Naive B cell (primary cell): Measurements from ENCODE around the gene VWA1. TPM values are rescaled to one million over a fixed set of nuclear protein-coding genes. Genes with fewer than 3 reads are reported as not detected.
"Not testable (repeated sequence)": the region's sequence is repeated elsewhere in the genome, so short reads cannot be mapped to it uniquely, and the experiment has no call there.

ENCODE experiments used
- ATAC-seq, 2 donors: fragments of 150-1000 bp; cut with Tn5 transposase; 2 replicates each; pipeline ENCODE4 v1.10.0; 2021; ENCODE audit warnings: low read depth in 2 of 2, mild to moderate bottlenecking in 2 of 2, moderate library complexity in 2 of 2
- DNase-seq: peaks from one replicate; pipeline ENCODE4 v3.0.0; 2022
- H3K27ac Mint-ChIP-seq, 6 donors: one replicate each; pipeline ENCODE4 v1.8.0; 2020 to 2022; ENCODE audit warnings: mild to moderate bottlenecking in 6 of 6, mixed read lengths in 6 of 6, moderate library complexity in 5 of 6, inconsistent platforms in 2 of 6
- H3K27me3 Mint-ChIP-seq, 3 donors: one replicate each; pipeline ENCODE4 v1.8.0; 2021 to 2022; ENCODE audit warnings: mixed read lengths in 3 of 3, mild to moderate bottlenecking in 1 of 3
- H3K36me3 Mint-ChIP-seq, 2 donors: one replicate each; pipeline ENCODE4 v1.8.0; 2020 to 2022; ENCODE audit warnings: mixed read lengths in 2 of 2, inconsistent platforms in 1 of 2, mild to moderate bottlenecking in 1 of 2
- H3K4me1 Mint-ChIP-seq, 3 donors: one replicate each; pipeline ENCODE4 v1.8.0; 2020 to 2022; ENCODE audit warnings: mixed read lengths in 3 of 3, inconsistent platforms in 1 of 3, mild to moderate bottlenecking in 1 of 3, moderate library complexity in 1 of 3
- H3K4me3 Mint-ChIP-seq, 8 donors: one replicate each; pipeline ENCODE4 v1.8.0; 2020 to 2022; ENCODE audit warnings: mild to moderate bottlenecking in 8 of 8, mixed read lengths in 8 of 8, moderate library complexity in 8 of 8, inconsistent platforms in 2 of 8
- H3K9me3 Mint-ChIP-seq, 7 donors: one replicate each; pipeline ENCODE4 v1.8.0; 2020 to 2022; ENCODE audit warnings: mixed read lengths in 7 of 7, mild to moderate bottlenecking in 5 of 7, inconsistent platforms in 2 of 7, moderate library complexity in 1 of 7
- polyA plus RNA-seq, 6 donors: library from polyadenylated mRNA; unstranded; fragments of 300-500 nt; fragmentation: Illumina TruSeq; gene quantifications; one replicate each; pipeline ENCODE4 v1.2.3, GENCODE V29; 2021; ENCODE audit warnings: low read depth in 6 of 6

The VWA1 gene
- polyA plus RNA-seq, 6 donors from 2014 or later: 0.41 TPM; not detected in 5

DNA sequence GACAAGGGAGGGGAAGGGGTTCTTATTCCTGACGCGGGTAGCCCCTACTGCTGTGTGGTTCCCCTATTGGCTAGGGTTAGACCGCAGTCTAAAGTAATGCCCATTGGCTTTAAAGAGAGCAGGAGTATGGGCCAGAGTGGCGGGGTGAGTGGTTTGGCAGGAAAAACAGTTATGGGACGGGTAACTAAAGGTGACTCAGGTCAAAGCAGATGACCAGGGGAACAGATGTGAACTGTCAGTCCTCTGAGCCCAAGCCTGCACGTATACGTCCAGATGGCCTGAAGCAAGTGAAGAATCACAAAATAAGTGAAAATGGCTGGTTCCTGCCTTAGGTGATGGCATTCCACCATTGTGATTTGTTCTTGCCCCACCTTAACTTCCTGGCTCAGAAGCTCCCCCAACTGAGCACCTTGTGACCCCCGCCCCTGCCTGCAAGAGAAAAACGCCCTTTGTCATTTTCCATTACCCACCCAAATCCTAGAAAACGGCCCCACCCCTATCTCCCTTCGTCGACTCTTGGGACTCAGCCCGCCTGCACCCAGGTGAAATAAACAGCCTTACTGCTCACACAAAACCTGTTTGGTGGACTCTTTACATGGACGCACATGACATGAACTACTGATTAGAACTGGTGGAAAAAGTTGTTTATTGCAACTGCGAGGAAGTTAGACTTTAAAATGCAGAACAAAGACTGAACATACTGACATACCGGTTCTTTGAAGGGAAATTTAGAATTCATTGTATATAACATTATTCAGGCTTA, 35.3 kb downstream of the VWA1 start:
- peak overlapping the region; percentile 67 to 97 (median 93) for H3K27ac Mint-ChIP-seq
- DNase-seq: peak; percentile 32
- H3K9me3 Mint-ChIP-seq: no peaks in the 10 kb centered on the region
- H3K27me3 Mint-ChIP-seq: no peaks in the 10 kb centered on the region
- peak overlapping the region; percentile 82 to 97 (median 92) for H3K4me3 Mint-ChIP-seq
- no peaks in the 10 kb centered on the region for H3K36me3 Mint-ChIP-seq
- ATAC-seq: peak; percentile 20 to 25
- H3K4me1 Mint-ChIP-seq: peaks cover 12 to 35% (median 33%) of the 10 kb centered on the region in 3 donors

- peaks cover 12 to 38% (median 35%) of the 10 kb centered on the region in 3 donors for H3K4me1 Mint-ChIP-seq
- ATAC-seq (peak; percentile 94 to 95), DNase-seq (peak; percentile 88)
- H3K36me3 Mint-ChIP-seq: no peaks in the 10 kb centered on the region
- H3K27ac Mint-ChIP-seq: peak within 1 kb of the TSS; percentile 67 to 97 (median 93)
- H3K9me3 Mint-ChIP-seq: no peaks in the 10 kb centered on the region
- peak within 1 kb of the TSS; percentile 82 to 97 (median 92) for H3K4me3 Mint-ChIP-seq
- no peaks in the 10 kb centered on the region for H3K27me3 Mint-ChIP-seq
Measured at GRCh38 chr1:1471389-1472052, 36.0 kb downstream of the VWA1 start, which contains the start of gene ATAD3B. TSS of gene ATAD3B (plus strand) at chr1:1471765. CDS start at chr1:1471885, 120 bp downstream.

- Mint-ChIP-seq H3K27ac (peak overlapping the region in 5 of 6 donors; percentile 34 to 93 (median 90)), H3K4me1 (peaks cover 12 to 40% (median 38%) of the 10 kb centered on the region in 3 donors), H3K4me3 (peak overlapping the region; percentile 67 to 90 (median 80))
- H3K36me3 Mint-ChIP-seq, H3K27me3 Mint-ChIP-seq, H3K9me3 Mint-ChIP-seq: not testable (repeated sequence)
- ATAC-seq: peak; percentile 24 to 37
- peak; percentile 15 for DNase-seq
Measured at GRCh38 chr1:1472053-1472876, 36.8 kb downstream of the VWA1 start.

DNA sequence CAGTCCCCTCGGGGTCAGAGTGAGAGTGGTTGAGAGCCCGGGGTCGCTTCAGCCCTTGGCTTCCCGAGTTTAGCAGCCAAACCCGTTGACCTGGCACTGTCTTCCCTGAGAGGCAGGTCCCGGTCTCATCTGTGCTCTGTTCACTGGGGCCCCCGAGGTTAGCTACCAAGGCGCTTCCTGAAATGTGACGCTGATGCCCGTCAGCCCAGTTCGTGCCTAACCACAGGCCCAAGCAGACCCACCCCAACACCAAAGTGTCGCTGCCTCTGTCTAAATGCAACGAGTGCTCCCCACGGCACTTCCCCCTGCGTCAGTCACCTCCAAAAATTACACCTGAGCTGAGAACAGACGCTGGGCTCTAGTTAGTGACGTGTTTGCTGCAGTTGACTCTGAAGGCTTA, 40.5 kb downstream of the VWA1 start:
- H3K4me3 Mint-ChIP-seq, ATAC-seq, DNase-seq, H3K27me3 Mint-ChIP-seq, H3K9me3 Mint-ChIP-seq: not testable (repeated sequence)
- peaks cover 15 to 35% (median 29%) of the 10 kb centered on the region in 3 donors for H3K4me1 Mint-ChIP-seq
- H3K36me3 Mint-ChIP-seq: peaks cover 0 to 11% of the 10 kb centered on the region in 2 donors
- H3K27ac Mint-ChIP-seq: peak overlapping the region in 1 of 6 donors; percentile 30

DNA sequence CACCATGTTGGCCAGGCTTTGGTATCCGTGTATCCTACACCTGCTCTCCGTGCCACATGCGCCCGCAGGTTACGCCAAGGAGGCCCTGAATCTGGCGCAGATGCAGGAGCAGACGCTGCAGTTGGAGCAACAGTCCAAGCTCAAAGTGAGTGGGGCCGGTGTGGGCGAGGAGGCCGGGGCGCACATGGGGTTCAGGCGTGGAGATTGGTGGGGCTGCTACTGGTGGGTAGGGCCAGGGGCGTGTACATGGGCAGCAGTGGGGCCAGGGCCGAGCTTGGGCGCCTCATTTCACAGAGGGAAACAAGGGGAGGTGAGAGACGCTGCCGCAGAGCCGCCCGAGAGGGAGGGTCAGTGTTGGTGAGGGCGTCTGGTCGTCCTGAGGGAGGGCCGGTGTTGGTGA, 41.7 kb downstream of the VWA1 start:
- Mint-ChIP-seq H3K4me3 (no peak overlapping the region), H3K4me1 (peaks cover 12 to 32% (median 27%) of the 10 kb centered on the region in 3 donors)

GRCh38 chr1:1479547-1480487, 44.3 kb downstream of the VWA1 start:
- ATAC-seq: no peak
- Mint-ChIP-seq H3K36me3 (peaks cover 0 to 11% of the 10 kb centered on the region in 2 donors), H3K4me3 (peak overlapping the region in 1 of 8 donors; percentile 25)

More for the DNA sequence above, 41.7 kb downstream of the VWA1 start:
- Mint-ChIP-seq H3K27me3 (no peaks in the 10 kb centered on the region), H3K36me3 (peaks cover 0 to 11% of the 10 kb centered on the region in 2 donors), H3K27ac (no peak overlapping the region), H3K9me3 (no peaks in the 10 kb centered on the region)
- no peak for ATAC-seq
- no peak for DNase-seq

DNA sequence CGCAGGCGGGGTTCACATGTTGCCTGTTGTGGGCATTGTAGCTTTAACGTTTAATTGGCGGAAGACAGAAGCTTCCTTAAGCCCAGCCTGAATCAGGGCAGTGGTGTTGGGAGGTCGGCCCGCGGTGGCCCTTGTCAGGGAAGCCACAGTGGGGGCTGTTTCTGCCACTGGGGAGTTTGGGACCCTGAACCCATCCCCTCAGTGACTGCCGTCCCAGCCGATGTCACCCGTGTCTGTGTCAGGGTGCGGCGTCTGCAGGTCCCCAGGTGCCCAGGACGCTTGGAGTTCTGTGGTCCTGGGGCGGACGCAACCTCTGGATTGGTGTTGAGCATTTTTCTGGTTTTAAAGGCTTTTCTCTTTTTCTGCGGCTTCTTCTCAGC, 45.0 kb downstream of the VWA1 start:
- not testable (repeated sequence) for H3K27me3 Mint-ChIP-seq, DNase-seq, ATAC-seq, H3K4me3 Mint-ChIP-seq, H3K27ac Mint-ChIP-seq, H3K9me3 Mint-ChIP-seq
- H3K36me3 Mint-ChIP-seq: peaks cover 0 to 11% of the 10 kb centered on the region in 2 donors
- H3K4me1 Mint-ChIP-seq: peaks cover 9 to 16% (median 10%) of the 10 kb centered on the region in 3 donors

More at GRCh38 chr1:1479547-1480487, 44.3 kb downstream of the VWA1 start:
- Mint-ChIP-seq H3K27ac (peak overlapping the region in 3 of 6 donors; percentile 52 to 74 (median 65)), H3K4me1 (peaks cover 11 to 18% (median 12%) of the 10 kb centered on the region in 3 donors), H3K9me3 (no peaks in the 10 kb centered on the region), H3K27me3 (no peaks in the 10 kb centered on the region)
- no peak for DNase-seq

GRCh38 chr1:1481811-1482210, 46.3 kb downstream of the VWA1 start:
- H3K27me3 Mint-ChIP-seq, H3K4me3 Mint-ChIP-seq, H3K27ac Mint-ChIP-seq, DNase-seq, H3K4me1 Mint-ChIP-seq, H3K9me3 Mint-ChIP-seq, ATAC-seq: not testable (repeated sequence)
- H3K36me3 Mint-ChIP-seq: peaks cover 0 to 11% of the 10 kb centered on the region in 2 donors

DNA sequence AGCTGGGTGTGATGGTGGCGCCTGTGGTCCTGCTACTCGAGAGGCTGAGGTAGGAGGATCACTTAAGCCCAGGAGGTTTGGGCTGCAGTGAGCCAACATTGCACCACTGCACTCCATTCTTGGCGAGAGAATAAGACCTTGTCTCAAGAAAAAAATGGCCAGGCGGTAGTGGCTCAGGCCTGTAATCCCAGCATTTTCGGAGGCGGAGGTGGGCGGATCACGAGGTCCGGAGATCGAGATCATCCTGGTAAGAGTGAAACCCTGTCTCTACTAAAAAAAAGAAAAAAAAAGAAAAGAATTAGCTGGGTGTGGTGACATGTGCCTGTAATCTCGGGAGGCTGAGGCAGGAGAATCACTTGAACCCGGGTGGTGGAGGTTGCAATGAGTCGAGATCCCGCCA, 47.4 kb downstream of the VWA1 start:
- Mint-ChIP-seq H3K27me3 (no peaks in the 10 kb centered on the region), H3K27ac (no peak overlapping the region), H3K9me3 (no peaks in the 10 kb centered on the region), H3K4me1 (peaks cover 4 to 9% (median 9%) of the 10 kb centered on the region in 3 donors), H3K36me3 (peaks cover 0 to 11% of the 10 kb centered on the region in 2 donors), H3K4me3 (no peak overlapping the region)
- ATAC-seq (no peak), DNase-seq (no peak)

- no peaks in the 10 kb centered on the region for H3K9me3 Mint-ChIP-seq
- no peak overlapping the region for H3K4me3 Mint-ChIP-seq
- no peaks in the 10 kb centered on the region for H3K27me3 Mint-ChIP-seq
- no peak for DNase-seq
- H3K36me3 Mint-ChIP-seq: peaks cover 0 to 11% of the 10 kb centered on the region in 2 donors
- peaks cover 4 to 9% (median 9%) of the 10 kb centered on the region in 3 donors for H3K4me1 Mint-ChIP-seq
- no peak for ATAC-seq
- no peak overlapping the region for H3K27ac Mint-ChIP-seq
Measured at GRCh38 chr1:1483714-1484113, 48.2 kb downstream of the VWA1 start.

GRCh38 chr1:1484976-1485750, 49.7 kb downstream of the VWA1 start:
- H3K36me3 Mint-ChIP-seq, H3K27me3 Mint-ChIP-seq, DNase-seq, H3K4me3 Mint-ChIP-seq, ATAC-seq, H3K4me1 Mint-ChIP-seq, H3K9me3 Mint-ChIP-seq, H3K27ac Mint-ChIP-seq: not testable (repeated sequence)
